HG03342 (cell line): ENCODE results near the gene KLHL2.
"Not testable (repeated sequence)": the region's sequence is repeated elsewhere in the genome, so short reads cannot be mapped to it uniquely, and the experiment has no call there.

Source experiments
- ATAC-seq: cut with Tn5 transposase; IDR thresholded peaks from one replicate; pipeline ENCODE4 v1.9.1; 2021; ENCODE audit warnings: mild to moderate bottlenecking, moderate library complexity; ENCODE audit not compliant: unreplicated experiment

KLHL2 gene

GRCh38 chr4:165207431-165208220 is at the start of gene KLHL2:
Gene KLHL2 (plus strand): TSS chr4:165207561. CDS start chr4:165207877, 316 bp downstream.
- ATAC-seq: peak; percentile 91

- no peak for ATAC-seq
These were observed 48.6 kb upstream of the KLHL2 start for GRCh38 chr4:165158762-165159161.

- ATAC-seq: no peak
These were observed 43.1 kb upstream of the KLHL2 start for GRCh38 chr4:165164257-165164656.

GRCh38 chr4:165166872-165167271 is 40.5 kb upstream of the KLHL2 start:
- ATAC-seq: not testable (repeated sequence)

- ATAC-seq: no peak
These were observed 39.7 kb upstream of the KLHL2 start for GRCh38 chr4:165167650-165168049.

- ATAC-seq: no peak
These were observed 36.5 kb upstream of the KLHL2 start for GRCh38 chr4:165170819-165171218.

- ATAC-seq: not testable (repeated sequence)
These were observed 31.9 kb upstream of the KLHL2 start for GRCh38 chr4:165175470-165175869.

GRCh38 chr4:165175879-165176278 is 31.5 kb upstream of the KLHL2 start:
- ATAC-seq: no peak

GRCh38 chr4:165177725-165178666 is 29.4 kb upstream of the KLHL2 start:
- ATAC-seq: peak; percentile 60

GRCh38 chr4:165184220-165184619 is 23.1 kb upstream of the KLHL2 start:
- ATAC-seq: no peak

GRCh38 chr4:165184998-165185397 is 22.4 kb upstream of the KLHL2 start:
- not testable (repeated sequence) for ATAC-seq

- no peak for ATAC-seq
These were observed 21.9 kb upstream of the KLHL2 start for GRCh38 chr4:165185448-165185847.

- no peak for ATAC-seq
These were observed 16.6 kb upstream of the KLHL2 start for GRCh38 chr4:165190591-165191347.

- ATAC-seq: no peak
These were observed 16.1 kb upstream of the KLHL2 start for GRCh38 chr4:165191348-165191656.

GRCh38 chr4:165191814-165192499 is 15.4 kb upstream of the KLHL2 start:
- no peak for ATAC-seq

- ATAC-seq: no peak
These were observed 14.9 kb upstream of the KLHL2 start for GRCh38 chr4:165192500-165192898.

GRCh38 chr4:165192956-165193355 is 14.4 kb upstream of the KLHL2 start:
- no peak for ATAC-seq

GRCh38 chr4:165194368-165194767 is 13.0 kb upstream of the KLHL2 start:
- ATAC-seq: no peak

- no peak for ATAC-seq
These were observed 9.0 kb upstream of the KLHL2 start for GRCh38 chr4:165198329-165198728.

GRCh38 chr4:165199286-165199685 is 8.1 kb upstream of the KLHL2 start:
- ATAC-seq: no peak

GRCh38 chr4:165199722-165200121 is 7.6 kb upstream of the KLHL2 start:
- ATAC-seq: no peak
